ENCODE measurements around the gene POLR3K.

The POLR3K gene

GRCh38 chr16:53346-54236 is at the start of gene POLR3K, which contains the start of gene SNRNP25:
Gene POLR3K (minus strand): TSS chr16:53608. CDS start chr16:53586, 22 bp downstream.
Gene SNRNP25 (plus strand): TSS chr16:53828. CDS start chr16:54017, 189 bp downstream.
- peak; percentile 98 to 99 for DNase-seq (ENCODE audit: low read depth in 2 of 2)
- TF ChIP-seq CTCF (IDR thresholded peaks at IDR 0.05; ENCODE audit: low read depth, low read length) = no peak
- peak within 1 kb of the TSS; percentile 81 for H3K4me3 ChIP-seq (replicated peaks in 1 of 2; ENCODE audit: low read depth in 2 of 2, low read length in 2 of 2)

- TF ChIP-seq CTCF (IDR thresholded peaks at IDR 0.05; ENCODE audit: low read depth, low read length) = no peak
- H3K4me3 ChIP-seq (replicated peaks in 1 of 2; ENCODE audit: low read depth in 2 of 2, low read length in 2 of 2) = no peak overlapping the region
- DNase-seq (ENCODE audit: low read depth in 2 of 2) = peak; percentile 77 to 90
These were observed 48.9 kb upstream of the POLR3K start for GRCh38 chr16:102060-102855.

GRCh38 chr16:101586-101985 is 48.2 kb upstream of the POLR3K start:
- H3K4me3 ChIP-seq (replicated peaks in 1 of 2; ENCODE audit: low read depth in 2 of 2, low read length in 2 of 2) = no peak overlapping the region
- DNase-seq (ENCODE audit: low read depth in 2 of 2) = no peak
- TF ChIP-seq CTCF (IDR thresholded peaks at IDR 0.05; ENCODE audit: low read depth, low read length) = no peak

- H3K4me3 ChIP-seq (replicated peaks in 1 of 2; ENCODE audit: low read depth in 2 of 2, low read length in 2 of 2) = no peak overlapping the region
- TF ChIP-seq CTCF (IDR thresholded peaks at IDR 0.05; ENCODE audit: low read depth, low read length) = no peak
- DNase-seq (ENCODE audit: low read depth in 2 of 2) = no peak
These were observed 47.6 kb upstream of the POLR3K start for GRCh38 chr16:100989-101388.

GRCh38 chr16:97822-98221 is 44.4 kb upstream of the POLR3K start:
- peak in 1 of 2 donors; percentile 26 for DNase-seq (ENCODE audit: low read depth in 2 of 2)
- no peak for TF ChIP-seq CTCF (IDR thresholded peaks at IDR 0.05; ENCODE audit: low read depth, low read length)
- H3K4me3 ChIP-seq (replicated peaks in 1 of 2; ENCODE audit: low read depth in 2 of 2, low read length in 2 of 2) = no peak overlapping the region

GRCh38 chr16:96935-97381 is 43.5 kb upstream of the POLR3K start:
- H3K4me3 ChIP-seq (replicated peaks in 1 of 2; ENCODE audit: low read depth in 2 of 2, low read length in 2 of 2) = no peak overlapping the region
- DNase-seq (ENCODE audit: low read depth in 2 of 2) = peak; percentile 89
- TF ChIP-seq CTCF (IDR thresholded peaks at IDR 0.05; ENCODE audit: low read depth, low read length) = peak; percentile 99

All from cardiac fibroblast (primary cell).